ENCODE results near the gene RPL13A.
A peak's percentile ranks its signal among the peaks of the same experiment; 100 is the strongest.
"Not testable (repeated sequence)": the region's sequence is repeated elsewhere in the genome, so short reads cannot be mapped to it uniquely, and the experiment has no call there.

Gene RPL13A

DNA sequence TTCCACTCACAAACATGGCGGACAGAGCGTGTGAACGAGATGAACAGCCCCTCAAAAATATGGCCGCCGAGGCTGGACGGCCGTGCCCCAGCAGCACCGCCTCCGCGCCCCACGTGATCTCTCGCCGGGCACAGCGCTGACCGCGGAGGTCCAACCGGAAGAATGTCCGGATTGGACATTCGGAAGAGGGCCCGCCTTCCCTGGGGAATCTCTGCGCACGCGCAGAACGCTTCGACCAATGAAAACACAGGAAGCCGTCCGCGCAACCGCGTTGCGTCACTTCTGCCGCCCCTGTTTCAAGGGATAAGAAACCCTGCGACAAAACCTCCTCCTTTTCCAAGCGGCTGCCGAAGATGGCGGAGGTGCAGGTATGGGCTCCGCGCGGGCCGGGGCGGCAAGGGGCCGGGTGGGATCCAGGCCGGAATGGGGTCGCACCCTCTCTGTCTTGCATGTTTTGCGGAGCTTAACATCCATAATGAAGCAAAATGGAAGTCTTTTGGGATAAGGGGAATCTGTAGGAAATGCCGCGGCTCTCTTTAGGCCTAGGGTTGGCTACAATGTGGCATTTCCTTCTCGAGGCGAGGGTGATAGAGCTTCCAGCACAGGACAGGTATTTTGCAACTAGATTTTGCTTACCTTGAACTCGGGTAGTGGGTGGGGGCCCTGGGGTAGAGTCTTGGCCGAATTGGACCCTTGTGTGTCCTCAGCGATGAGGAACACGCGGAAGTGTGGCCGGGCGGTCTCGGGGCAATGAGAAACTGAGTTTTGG is at the start of gene RPL13A:
Gene RPL13A, plus strand, starts transcription at position 332 of the 769 bp plus-strand sequence. Its CDS starts 22 bp downstream, at position 354.
- peak; percentile 100 for DNase-seq (ENCODE audit: low read depth, low spot score)

DNA sequence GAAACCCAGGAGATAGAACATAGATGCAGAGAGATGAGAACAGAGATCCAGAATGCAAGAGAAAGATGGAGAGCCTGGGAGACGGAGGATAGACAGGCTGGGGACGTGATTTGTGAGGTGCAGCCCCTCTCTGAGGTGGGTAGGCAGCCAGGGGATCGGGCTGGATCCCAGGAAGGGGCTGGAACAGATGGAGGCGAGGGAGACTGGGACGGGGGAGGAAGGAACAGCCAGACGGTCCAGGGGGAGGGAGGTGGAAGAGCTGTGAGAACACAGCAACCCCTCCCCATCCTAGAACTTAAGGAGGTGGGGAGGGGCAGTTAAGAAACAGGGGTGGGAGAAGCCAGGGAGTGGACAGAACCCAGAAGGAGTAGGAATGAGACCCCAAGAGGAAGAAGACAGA is 49.1 kb upstream of the RPL13A start:
- no peak for DNase-seq (ENCODE audit: low read depth, low spot score)

DNA sequence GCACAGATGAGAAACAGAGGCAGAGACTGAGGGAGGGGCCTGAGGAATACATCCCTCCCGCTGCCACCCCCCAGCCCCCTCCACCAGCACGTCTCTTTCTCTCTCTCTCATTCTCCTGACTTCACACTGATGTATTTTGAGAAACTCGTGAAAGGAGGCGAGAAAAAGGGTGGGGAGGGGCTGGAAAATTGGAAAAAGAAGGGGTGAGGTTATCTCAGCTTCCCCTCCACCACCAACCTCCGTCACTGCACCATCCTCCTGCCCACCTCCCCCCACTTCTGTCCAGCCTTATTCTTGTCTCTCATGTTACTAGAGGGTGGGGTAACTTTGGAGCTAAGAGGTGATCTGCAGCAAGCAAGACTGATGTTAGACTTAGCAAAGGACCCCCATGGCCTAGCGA is 47.6 kb upstream of the RPL13A start:
- DNase-seq (ENCODE audit: low read depth, low spot score): no peak

DNA sequence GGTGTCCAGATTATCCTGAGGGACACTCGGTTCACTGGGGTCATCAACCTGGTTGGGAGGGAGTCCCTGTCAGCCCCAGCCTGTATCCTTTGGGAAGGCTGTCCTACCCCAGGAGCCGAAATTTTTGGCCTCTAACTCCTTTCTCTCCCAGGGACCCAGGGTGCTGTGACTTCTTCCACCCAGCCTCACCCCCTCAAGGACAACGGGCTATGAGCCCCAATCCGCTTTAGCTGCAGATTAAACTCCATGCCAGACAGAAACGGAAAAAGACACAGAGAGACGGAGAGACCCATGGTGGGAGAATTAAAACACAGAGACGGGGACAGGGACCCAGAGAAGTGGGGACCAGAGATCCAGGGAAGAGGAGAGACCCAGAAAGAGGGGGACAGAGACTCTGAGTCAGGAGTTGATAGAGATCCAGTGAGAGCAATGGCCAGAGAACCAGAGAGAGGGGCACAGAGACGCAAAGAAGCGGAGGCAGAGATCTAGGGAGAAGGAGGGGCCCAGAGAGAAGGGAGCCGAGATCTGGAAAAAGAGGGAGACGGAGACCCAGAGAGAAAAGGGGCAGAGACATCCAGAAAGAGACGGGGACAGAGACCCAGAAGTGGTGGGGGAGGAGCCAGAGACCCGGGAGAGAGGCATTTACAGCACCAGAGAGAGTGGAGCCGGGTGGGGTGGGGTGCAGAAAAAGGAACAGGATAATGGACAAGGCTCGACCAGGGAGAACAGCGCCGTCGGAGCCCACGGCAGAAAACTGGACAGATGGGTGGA is 46.8 kb upstream of the RPL13A start:
- DNase-seq (ENCODE audit: low read depth, low spot score): no peak

DNA sequence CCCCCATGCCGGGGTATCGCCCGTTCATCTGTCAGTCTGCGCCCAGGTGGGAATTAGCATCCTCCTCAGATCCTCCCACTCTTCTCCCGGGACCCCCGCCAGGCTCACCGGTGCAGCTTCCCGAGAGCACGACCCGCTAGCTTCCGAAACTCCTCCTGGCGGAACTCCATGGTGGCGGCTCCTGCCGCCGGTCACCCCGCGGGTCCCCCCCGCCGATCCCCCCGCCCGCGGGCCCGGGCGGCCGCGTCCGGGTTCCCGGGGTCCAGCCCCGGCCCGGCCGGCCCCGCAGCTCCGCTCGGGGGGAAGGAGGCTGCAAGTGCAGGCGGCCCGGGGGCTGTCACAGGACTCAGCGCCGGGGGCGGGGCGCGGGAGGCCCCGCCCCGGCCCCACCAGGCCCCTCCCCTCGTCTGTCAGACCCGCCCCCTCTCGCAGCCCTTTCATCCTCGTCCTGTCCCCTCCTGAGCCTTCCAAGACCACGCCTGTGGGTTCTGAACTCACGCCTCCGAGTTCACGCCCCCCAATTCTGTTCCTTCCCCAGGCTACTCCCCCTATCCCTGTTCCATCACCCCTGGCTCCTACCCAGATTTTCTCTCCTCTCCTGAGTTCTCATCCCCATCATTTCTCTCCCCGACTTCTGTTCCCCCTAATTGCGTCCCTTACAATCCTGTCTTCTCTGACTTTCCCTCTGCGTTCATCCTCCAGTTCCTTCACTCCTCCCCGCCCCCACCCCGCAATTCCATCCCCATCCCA is 46.0 kb upstream of the RPL13A start, which contains the start of gene SLC17A7:
Gene SLC17A7, minus strand, starts transcription at position 318 of the 750 bp plus-strand sequence. Its CDS starts 148 bp downstream, at position 170.
- peak; percentile 51 for DNase-seq (ENCODE audit: low read depth, low spot score)

DNA sequence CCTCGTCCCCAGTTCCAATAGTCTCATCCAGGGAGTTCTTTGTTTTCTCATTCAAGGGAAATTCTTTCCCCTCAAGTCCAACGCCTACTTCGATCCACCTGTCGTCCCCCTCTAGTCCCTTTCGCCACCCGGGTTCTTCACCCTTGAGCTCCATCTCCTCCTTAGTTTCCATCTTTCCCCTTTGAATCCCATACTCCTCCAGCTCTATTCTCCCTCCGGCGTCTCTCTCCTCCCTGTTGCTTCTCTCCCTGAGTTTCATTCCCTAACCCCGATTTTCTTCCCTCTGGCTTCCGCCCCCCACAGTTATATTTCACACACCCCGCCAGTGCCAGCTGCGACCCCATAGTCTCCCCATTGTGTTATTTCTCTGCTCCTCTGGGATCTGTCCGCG is 45.5 kb upstream of the RPL13A start:
- DNase-seq (ENCODE audit: low read depth, low spot score): no peak

DNA sequence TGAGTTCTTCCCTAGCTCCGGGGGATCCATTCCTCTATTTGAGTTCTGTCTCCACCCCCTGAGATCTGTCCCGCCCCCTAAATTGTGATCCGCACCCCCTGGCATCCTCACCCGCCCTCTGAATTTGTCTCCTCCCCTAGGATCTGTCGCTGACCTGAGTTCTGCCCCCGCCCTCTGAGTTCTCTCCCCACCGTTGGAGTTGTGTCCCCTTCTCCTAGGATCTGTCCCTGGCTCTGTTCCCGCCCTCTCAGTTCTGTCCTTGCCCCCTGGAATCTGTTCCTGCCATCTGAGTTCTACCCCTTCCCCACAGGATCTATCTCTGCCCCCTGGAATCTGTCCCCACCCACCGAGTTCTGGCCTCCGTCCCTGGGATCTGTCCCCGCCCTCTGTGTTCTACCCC is 45.1 kb upstream of the RPL13A start:
- no peak for DNase-seq (ENCODE audit: low read depth, low spot score)

DNA sequence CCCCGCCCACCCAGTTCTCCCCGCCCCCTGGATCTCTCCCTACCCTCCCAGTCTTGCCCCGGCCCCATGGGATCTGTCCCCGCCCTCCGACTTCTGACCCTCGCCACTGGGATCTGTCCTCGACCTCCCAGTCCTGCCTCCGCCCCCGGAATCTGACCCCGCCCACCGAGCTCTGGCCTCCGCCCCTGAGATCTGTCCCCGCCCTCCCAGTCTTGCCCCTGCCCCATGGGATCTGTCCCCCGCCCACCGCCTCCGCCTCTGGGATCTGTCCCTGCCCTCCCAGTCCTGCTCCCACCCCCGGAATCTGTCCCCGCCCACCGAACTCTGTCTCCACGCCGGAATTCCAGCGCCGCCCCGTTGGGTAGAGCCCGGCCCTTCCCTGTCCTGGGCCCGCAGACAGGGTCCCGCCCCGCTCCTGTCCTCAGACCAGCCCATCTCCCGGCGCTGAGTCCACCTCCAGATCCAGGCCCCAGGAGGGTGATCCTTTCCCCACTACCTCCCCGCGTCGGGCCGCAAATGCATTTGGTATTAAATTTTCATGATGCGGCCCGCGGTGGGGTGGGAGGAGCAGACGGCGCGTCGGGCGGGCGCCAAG is 44.5 kb upstream of the RPL13A start:
- DNase-seq (ENCODE audit: low read depth, low spot score): peak; percentile 85

DNA sequence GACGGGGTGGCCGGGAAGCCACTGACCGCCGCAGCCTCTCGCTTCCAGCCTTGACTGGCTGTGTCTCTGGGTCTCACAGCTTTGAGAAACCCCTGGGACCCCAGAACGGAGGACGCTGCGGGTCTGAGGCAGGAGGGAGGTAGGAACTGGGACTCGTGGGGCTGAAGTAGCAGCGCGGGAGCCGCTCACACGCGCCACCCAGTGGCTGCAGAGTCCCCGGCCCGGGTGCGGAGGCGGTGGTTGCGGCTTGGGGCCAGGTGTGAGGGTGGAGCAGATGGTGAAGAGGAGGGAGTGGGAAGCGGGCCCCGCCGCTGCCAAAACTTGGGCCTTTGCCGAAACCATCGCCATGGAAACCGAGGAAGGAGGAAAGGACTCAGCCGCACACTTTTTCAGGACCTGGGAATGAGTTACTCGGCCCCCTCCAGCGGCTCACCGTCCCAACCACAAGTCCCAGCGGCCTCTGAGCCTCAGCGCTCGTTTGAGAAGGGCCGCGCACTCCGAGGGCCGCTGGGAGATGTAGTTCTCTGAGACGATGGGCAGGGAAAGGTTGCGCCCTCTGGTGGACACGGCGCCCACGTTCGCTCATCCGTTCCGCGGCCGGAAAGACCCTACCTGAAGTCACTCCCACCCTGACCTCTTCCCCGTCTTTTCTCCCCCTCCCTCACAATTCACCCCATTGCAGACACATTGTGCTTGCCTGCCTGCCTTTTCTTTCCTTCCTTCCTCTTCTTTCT is 43.9 kb upstream of the RPL13A start:
- peak; percentile 99 for DNase-seq (ENCODE audit: low read depth, low spot score)

DNA sequence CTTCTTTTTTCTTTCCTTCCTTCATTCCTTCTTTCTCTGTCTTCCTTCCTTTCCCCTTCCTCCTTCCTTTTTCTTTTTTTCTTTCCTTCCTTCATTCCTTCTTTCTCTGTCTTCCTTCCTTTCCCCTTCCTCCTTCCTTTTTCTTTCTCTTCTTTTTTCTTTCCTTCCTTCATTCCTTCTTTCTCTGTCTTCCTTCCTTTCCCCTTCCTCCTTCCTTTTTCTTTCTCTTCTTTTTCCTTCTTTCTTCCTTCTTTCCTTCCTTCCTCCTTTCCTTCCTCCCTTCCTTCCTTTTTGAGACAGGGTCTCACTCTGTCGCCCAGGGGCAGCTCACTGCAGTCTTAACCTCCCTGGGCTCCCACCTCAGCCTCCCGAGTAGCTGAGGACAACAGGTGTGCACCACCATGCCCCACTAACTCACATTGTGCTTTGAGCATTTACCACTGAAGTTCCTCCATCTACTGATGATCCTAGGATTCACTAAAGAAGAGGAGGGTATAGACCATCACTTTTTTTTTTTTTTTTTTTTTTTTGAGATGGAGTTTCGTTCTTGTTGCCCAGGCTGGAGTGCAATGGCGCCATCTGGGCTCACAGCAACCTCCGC is 43.2 kb upstream of the RPL13A start:
- DNase-seq (ENCODE audit: low read depth, low spot score): not testable (repeated sequence)

DNA sequence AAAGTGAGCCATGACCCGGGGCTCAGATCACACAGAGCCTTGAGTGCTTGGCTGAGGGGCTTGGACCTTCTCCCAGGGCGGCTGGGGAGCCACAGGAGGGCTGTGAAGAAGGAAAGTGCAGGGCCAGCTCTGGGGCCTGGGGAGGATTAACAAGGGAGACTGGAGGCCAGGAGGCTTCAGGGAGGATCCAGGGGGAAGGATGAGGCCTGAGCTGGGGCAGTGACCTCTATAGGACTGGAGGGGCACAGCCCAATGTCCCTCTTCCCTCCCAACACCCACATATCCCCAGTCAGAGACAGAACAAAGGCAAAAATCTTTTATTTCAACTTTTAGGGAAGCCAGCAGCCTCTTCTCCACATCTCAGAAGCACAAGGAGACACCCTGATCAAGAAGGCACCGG is 41.4 kb upstream of the RPL13A start:
- no peak for DNase-seq (ENCODE audit: low read depth, low spot score)

DNA sequence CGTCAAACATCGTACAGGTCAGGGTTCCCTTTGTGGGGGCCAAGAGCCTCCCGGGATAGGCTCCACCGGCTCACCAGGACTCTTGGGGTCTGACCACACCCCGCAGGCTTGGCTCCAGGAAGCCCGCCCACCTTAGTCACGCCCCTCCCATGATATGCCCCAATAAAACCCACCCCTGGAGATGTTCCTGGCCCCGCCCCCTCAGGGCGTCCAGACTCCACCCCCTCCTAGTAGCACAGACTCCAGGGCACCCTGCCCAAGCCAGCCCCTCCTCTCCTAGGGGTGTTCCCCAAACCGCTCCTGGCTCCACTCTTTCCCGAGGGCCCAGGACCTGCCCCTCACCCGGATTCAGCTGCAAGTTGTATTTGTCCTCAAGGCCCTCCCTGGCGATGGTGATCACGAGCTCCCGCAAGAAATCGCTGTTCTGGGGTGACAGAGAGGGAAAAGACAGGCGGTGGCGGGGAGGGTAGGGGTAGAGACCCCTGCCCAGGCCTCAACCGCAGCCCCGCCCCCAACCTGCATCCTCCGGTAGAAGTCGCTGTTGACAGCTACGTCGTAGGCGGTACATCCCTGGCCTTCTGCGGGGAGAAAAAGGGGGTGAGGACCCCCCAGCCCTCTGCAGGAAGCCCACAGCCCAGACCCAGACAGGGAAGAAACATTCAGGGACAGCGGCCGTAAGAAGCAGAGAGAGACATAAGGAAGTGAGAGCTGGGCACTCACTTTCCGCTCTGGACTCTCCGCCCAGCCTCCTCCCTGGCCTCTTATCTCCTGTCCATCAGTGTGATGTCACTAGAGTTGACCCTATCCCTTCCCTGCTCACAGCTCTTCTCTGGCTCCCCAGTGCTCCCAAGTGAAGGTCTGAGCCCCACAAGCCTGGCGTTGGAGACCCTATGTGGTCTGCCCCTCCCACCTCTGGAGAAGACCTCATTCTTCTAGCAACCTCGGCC is 39.6 kb upstream of the RPL13A start:
- no peak for DNase-seq (ENCODE audit: low read depth, low spot score)

DNA sequence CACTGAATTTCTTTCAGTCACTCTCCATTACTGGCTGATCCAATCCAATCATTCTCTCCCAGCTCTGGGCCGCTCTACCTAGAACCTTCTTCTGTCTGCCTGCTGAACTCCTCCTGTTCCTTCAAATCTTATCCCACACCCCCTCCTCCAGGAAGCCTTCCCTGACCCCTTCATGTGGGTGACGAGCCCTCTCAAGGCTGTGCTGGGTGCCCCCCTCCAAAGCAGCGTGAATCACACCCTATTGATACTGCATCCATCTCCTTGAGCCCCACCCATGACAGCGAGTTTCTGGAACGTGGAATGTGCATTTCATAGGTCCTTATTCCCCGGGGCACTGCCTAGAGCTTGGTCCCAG is 39.0 kb upstream of the RPL13A start:
- no peak for DNase-seq (ENCODE audit: low read depth, low spot score)

DNA sequence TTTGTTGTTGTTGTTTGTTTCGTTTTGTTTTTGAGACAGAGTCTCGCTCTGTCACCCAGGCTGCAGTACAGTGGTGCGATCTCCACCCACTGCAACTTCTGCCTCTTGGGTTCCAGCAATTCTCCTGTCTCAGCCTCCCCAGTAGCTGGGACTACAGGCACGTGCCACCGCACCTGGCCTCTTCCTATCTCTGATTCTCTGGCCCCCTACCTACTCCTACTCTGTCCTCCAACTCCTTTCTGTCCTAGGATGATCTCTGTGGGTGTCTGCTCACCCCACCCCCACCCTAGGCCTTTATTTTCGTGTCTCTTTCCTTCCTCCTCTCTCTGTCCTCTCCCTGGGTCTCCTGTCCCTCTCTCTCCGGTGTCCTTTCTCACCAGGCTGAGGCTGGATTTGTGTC is 37.0 kb upstream of the RPL13A start:
- DNase-seq (ENCODE audit: low read depth, low spot score): no peak

DNA sequence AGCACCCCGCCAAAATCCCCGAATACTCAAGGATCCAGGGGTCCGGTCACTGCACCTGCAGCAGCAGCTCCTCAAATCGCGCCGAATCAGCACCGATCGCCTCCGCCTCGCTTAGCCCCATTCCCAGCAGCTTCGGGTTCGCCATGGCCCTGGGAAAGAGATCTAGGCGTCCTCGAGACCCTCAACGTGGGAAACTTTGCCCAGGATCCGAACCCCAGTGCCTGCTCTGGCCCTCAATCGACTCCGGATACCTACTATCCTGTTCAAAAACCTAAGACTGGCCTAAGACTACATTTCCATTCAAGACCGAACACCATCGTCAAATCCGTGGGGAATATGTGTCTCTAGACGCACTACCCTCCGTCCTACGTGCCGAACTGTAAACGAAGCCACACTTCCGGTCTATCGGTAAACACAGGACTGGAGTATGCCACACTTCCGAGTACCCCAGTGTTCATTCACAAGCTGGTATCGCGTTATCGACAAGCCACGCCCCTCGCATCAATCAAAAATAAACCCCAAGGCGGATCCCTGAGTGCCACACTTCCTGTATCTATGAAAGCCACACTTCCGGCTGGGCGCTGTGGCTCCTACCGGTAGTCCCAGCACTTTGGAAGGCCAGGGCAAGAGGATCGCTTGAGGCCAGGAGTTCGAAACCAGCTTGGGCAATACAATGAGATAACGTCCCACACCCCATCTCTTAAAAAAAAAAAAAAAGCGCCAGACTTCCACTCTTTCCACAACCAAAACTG is 35.8 kb upstream of the RPL13A start, which contains the start of gene PIH1D1:
Gene PIH1D1, minus strand, starts transcription at position 385 of the 752 bp plus-strand sequence. Its CDS starts 240 bp downstream, at position 145.
- peak; percentile 99 for DNase-seq (ENCODE audit: low read depth, low spot score)

DNA sequence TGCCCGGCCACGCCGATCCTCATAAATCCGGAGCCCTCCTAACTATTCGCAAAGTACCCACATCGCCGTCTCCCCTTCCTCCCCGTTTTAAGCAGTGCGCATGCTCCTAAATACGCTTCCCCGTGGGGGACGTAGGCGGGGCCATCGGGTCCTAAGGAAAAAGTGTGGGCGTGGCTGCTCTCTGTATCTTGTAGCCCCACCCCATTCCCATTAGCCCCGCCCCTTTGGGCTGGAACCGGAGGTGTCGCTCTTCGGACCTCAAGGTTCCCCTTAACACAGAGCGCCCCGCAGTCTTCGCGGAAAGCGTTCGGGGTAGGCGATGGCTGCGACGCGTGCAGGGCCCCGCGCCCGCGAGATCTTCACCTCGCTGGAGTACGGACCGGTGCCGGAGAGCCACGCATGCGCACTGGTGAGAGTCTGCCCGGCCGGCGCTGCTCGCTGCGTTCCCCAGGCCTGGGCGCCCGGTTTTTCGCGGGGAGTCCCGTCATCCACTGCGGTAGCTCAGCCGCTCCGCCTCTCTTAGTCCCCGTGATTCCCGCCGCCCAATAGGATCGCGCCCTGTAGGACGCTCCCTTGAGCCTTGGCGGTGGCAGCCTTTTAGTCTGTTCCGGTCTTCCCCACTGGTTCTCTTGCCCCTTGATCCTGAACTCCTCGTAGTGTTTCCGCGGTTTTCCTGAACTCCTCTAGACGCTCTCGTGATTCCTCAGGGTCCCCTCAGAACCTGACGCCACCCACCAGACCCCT is 34.2 kb upstream of the RPL13A start, which contains the start of gene ALDH16A1:
Gene ALDH16A1, plus strand, starts transcription at position 213 of the 744 bp plus-strand sequence. Its CDS starts 107 bp downstream, at position 320.
- DNase-seq (ENCODE audit: low read depth, low spot score): peak; percentile 98

DNA sequence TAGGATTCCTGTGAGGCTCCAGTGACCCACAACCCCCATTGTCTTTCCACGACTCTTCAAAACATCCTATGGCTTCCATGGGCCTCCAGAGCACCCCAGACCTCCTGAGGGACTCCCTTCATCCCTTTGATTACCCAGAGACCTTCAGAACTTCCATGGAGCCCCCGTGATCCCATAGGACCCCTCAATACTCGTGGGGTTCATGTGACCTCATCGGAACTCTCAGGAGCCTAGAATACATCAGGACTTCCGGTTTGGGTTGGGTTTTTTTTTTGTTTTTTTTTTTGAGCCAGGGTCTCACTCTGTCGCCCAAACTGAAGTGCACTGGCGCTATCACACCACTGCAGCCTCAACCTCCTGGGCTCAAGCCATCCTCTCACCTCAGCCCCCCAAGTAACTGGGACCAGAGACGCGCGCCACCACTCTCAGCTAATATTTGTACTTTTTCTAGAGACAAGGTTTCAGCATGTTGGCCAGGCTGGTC is 33.6 kb upstream of the RPL13A start:
- no peak for DNase-seq (ENCODE audit: low read depth, low spot score)

DNA sequence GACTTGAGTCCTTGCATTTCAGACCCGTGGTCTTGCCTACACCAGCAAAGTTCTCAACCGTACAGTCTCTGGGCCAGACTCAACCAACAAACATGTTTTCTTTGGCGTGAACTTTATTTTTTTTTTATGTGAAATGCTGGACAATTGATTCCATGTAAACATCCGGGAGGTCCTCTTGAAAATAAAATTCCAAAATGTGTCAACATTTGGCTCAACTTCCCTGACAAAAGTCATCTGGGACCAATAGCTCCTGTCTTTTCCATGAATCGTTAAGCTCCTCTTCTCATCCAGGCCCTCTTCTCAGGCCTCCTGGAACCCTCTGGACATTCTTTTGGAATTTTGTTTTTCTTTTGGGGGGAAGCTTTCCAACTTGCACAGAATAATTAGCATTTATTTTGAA is 31.6 kb upstream of the RPL13A start:
- DNase-seq (ENCODE audit: low read depth, low spot score): no peak
